BE2C (cell line): ENCODE data around the gene DENND2A.

Source experiments
- DNase-seq: peaks from one replicate; pipeline ENCODE4 v3.0.0-alpha.2; 2020
- H3K27me3 ChIP-seq: fragments of 250-450 bp; sonication (Bioruptor Pico); 2 replicates; pipeline ENCODE4 v1.5.1; 2020; ENCODE audit warnings: mild to moderate bottlenecking
- H3K36me3 ChIP-seq: fragments of 250-450 bp; sonication (Bioruptor Pico); 2 replicates; pipeline ENCODE4 v1.5.1; 2020; ENCODE audit warnings: mild to moderate bottlenecking
- H3K4me1 ChIP-seq: fragments of 250-450 bp; sonication (Bioruptor Pico); 2 replicates; pipeline ENCODE4 v1.5.1; 2020
- H3K4me3 ChIP-seq: 2 replicates; pipeline ENCODE4 v1.5.1; 2011; ENCODE audit warnings: low read depth, low read length
- H3K9me3 ChIP-seq: fragments of 250-450 bp; sonication (Bioruptor Pico); 2 replicates; pipeline ENCODE4 v1.5.1; 2020
- TF ChIP-seq, protein P1 (sequence below): IDR thresholded peaks from 2 replicates; pipeline ENCODE4 v1.5.1; 2012; ENCODE audit warnings: mild to moderate bottlenecking, low read depth, low read length

The DENND2A gene

DNA sequence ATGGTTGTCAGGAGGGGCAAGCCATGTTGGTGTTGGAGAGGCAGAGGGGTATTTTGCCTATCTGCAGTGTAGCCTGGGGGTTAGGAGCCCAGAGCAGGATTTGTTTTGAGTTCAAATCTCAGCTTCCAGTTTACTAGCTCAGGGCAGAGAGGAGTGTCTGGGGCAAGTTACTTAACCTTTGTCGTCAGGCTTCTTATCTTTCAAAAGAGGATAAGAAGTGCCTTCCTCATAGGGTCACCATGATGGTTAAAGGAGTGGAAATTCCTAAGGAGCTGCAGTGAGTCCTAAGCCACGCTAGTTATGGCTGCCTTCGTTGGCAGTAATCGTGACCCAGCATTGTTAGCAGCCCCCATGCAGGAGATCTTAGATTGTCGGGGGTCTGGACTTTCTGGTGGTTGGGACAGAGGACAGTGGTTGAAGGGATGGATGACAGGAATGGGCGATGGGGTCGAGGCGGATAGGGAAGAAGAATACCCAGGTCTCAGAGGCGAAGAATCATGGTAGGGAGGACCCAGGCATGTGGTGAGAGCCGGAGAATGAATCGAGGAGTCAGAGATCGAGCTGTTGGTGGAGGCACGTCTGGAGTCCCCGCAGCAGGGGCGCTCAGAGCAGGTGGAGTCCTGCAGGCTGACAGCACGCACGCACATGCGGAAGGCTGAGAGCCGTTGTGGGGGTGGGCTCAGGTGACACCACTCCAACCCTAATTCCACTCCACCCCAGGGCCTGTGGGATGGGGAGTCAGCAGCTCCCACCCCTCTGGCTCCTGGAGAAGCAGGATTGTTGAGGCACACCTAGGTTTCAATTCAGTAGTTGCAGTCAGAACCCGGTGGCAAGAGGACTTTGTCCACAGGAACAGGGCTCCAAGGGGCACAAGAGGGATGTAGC, 43.7 kb upstream of the DENND2A start:
- no peak for DNase-seq
- TF ChIP-seq, protein P1, sequence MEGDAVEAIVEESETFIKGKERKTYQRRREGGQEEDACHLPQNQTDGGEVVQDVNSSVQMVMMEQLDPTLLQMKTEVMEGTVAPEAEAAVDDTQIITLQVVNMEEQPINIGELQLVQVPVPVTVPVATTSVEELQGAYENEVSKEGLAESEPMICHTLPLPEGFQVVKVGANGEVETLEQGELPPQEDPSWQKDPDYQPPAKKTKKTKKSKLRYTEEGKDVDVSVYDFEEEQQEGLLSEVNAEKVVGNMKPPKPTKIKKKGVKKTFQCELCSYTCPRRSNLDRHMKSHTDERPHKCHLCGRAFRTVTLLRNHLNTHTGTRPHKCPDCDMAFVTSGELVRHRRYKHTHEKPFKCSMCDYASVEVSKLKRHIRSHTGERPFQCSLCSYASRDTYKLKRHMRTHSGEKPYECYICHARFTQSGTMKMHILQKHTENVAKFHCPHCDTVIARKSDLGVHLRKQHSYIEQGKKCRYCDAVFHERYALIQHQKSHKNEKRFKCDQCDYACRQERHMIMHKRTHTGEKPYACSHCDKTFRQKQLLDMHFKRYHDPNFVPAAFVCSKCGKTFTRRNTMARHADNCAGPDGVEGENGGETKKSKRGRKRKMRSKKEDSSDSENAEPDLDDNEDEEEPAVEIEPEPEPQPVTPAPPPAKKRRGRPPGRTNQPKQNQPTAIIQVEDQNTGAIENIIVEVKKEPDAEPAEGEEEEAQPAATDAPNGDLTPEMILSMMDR, result no peak
- no peaks in the 10 kb centered on the region for H3K36me3 ChIP-seq
- no peak overlapping the region for H3K4me3 ChIP-seq
- H3K9me3 ChIP-seq, result no peaks in the 10 kb centered on the region
- H3K4me1 ChIP-seq, result no peaks in the 10 kb centered on the region
- no peaks in the 10 kb centered on the region for H3K27me3 ChIP-seq

DNA sequence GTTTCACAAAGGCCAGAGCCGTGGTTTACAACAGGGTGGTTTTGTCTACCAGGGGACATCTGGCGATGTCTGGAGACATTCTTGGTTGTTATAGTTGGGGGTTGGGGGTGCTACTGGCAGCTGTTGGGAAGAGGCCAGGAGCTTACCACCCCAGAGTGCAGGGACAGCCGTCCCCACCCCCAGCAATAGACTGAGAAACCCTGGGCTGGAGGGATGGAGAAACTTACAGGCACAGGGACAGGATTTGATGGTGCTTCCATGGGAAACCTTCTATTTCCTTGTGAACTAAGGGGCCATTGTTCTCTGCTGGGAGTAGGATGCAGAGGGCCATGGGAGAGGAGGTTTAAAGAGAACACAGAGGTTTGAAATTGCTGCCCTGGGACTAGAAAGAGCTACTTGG, 43.0 kb upstream of the DENND2A start:
- no peak overlapping the region for H3K4me3 ChIP-seq
- TF ChIP-seq, protein P1, result no peak
- no peak for DNase-seq
- no peaks in the 10 kb centered on the region for H3K9me3 ChIP-seq
- no peaks in the 10 kb centered on the region for H3K4me1 ChIP-seq
- no peaks in the 10 kb centered on the region for H3K36me3 ChIP-seq
- H3K27me3 ChIP-seq, result no peaks in the 10 kb centered on the region

DNA sequence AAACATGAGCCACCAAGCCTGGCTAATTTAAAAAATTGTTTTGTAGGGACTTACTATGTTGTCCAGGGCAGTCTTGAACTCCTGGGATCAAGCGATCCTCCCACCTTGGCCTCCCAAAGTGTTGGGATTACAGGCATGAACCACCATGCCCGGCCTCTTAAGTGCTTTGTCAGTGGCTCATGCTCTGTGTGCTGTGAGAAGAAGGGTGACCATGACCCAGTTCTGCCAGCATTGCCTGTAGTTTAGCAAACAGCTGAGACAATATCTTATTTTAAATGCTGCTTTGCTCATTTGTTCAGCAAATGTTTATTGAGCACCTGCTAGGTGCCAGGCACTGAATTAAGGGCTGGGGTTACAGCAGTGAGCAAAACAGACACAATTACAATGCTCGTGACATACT, 41.2 kb upstream of the DENND2A start:
- DNase-seq, result no peak
- TF ChIP-seq, protein P1, result no peak
- Histone ChIP-seq H3K27me3 (no peaks in the 10 kb centered on the region), H3K4me3 (no peak overlapping the region), H3K9me3 (no peaks in the 10 kb centered on the region), H3K4me1 (no peaks in the 10 kb centered on the region), H3K36me3 (no peaks in the 10 kb centered on the region)

DNA sequence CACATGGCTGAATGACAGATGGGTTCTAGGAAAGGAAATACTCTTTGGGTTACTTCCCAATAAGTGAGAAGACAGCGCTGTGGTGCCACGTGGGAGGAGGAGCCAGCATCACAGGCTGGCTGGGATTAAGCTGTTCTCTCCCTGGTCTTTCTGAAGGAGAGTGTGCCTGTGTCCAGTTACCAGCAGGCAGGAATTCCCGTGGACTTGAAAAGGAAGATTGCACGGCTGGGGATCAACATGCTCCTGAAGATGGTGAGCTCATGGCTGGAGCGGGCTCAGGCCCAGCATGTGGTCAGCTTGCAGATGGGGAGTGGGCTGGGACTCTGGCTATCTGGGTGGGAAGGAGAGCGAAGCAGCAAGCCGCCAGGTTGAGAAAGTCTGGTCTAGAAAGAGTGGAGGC, 40.3 kb upstream of the DENND2A start:
- DNase-seq, result no peak
- Histone ChIP-seq H3K9me3 (no peaks in the 10 kb centered on the region), H3K27me3 (no peaks in the 10 kb centered on the region), H3K4me1 (no peaks in the 10 kb centered on the region), H3K36me3 (no peaks in the 10 kb centered on the region), H3K4me3 (no peak overlapping the region)
- TF ChIP-seq, protein P1, result no peak

DNA sequence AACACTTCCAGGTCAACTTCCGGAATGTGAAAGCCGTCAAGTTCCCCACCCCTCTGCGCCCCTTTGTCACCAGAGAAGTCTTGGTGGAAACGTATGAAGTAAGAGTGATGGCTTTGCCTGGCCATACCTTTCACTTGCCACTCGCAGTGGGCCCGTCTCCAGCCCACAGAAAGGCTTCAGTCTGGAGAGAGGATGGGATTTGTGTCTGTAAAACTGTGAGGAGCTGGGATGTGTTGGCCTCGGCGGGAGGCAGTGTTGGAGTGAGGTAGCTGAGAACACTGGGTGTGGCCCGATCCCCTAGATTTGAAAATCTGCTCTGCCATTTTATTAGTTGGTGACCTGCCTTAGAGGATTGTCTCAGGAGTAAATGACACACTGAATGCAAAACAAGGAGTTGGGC, 38.6 kb upstream of the DENND2A start:
- H3K27me3 ChIP-seq, result no peaks in the 10 kb centered on the region
- H3K36me3 ChIP-seq, result no peaks in the 10 kb centered on the region

DNA sequence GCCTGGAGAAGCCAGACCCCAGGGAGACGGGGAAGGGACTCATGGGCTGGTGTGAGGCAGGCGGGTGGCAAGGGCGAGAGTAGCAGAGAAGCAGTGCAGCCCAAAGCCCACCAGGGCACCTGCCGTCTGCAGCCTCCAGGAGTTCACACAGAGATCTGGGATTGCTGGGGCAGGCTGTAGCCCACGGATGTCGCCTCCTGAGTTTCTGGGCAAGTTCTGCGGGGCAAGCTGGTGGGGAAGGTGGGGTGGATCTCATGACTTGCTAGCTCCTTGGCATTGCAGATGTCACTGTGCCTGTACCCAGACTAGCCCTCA, 38.2 kb upstream of the DENND2A start:
- H3K4me3 ChIP-seq, result no peak overlapping the region
- no peaks in the 10 kb centered on the region for H3K27me3 ChIP-seq
- H3K36me3 ChIP-seq, result no peaks in the 10 kb centered on the region
- H3K4me1 ChIP-seq, result no peaks in the 10 kb centered on the region
- no peak for DNase-seq
- TF ChIP-seq, protein P1, result no peak
- H3K9me3 ChIP-seq, result no peaks in the 10 kb centered on the region

More for the DNA sequence above, 38.6 kb upstream of the DENND2A start:
- TF ChIP-seq, protein P1, result no peak
- no peaks in the 10 kb centered on the region for H3K9me3 ChIP-seq
- no peak for DNase-seq
- no peak overlapping the region for H3K4me3 ChIP-seq
- H3K4me1 ChIP-seq, result no peaks in the 10 kb centered on the region
